K562 (cell line): ENCODE data around the gene GAB2. TPM values are rescaled to one million over a fixed set of nuclear protein-coding genes. Genes with fewer than 3 reads are reported as not detected.
A peak's percentile ranks its signal among the peaks of the same experiment; 100 is the strongest.

Experiments used
- AFF1 ChIP-seq, 2 experiments: fragments of 450-650 bp; IDR thresholded peaks; 2 replicates each; pipeline ENCODE4 v1.6.1; 2018; ENCODE audit warnings: mild to moderate bottlenecking in 2 of 2, low read depth in 1 of 2; ENCODE audit not compliant: partially characterized antibody in 2 of 2
- BCL6 ChIP-seq: fragments of 250-450 bp; sonication (Bioruptor Pico); IDR thresholded peaks from 2 replicates; pipeline ENCODE4 v1.4.0; 2020
- BDP1 ChIP-seq: IDR thresholded peaks from 3 replicates; pipeline ENCODE4 v1.6.1; 2011; ENCODE audit not compliant: insufficient read length, insufficient read depth
- BRD9 ChIP-seq: fragments of 450-650 bp; IDR thresholded peaks from 2 replicates; pipeline ENCODE4 v1.6.1; 2018; ENCODE audit warnings: low read depth; ENCODE audit not compliant: partially characterized antibody
- C11orf30 ChIP-seq: fragments of 450-650 bp; IDR thresholded peaks from 2 replicates; pipeline ENCODE4 v1.6.1; 2016; ENCODE audit warnings: low read depth, mild to moderate bottlenecking
- GABPA ChIP-seq: fragments of 200-800 bp; sonication (Bioruptor generic); conservative IDR thresholded peaks from 2 replicates; pipeline ENCODE4 v1.6.1; 2016; ENCODE audit warnings: low read depth, missing genetic modification characterization, missing compliant biosample characterization
- GATA2 ChIP-seq: sonication (generic); formaldehyde crosslinking; IDR thresholded peaks from 2 replicates; pipeline ENCODE4 v1.4.0; 2020; ENCODE audit warnings: mild to moderate bottlenecking, missing genetic modification reagents
- HES1 ChIP-seq: fragments of 450-650 bp; IDR thresholded peaks from 2 replicates; pipeline ENCODE4 v1.6.1; 2016; ENCODE audit warnings: low read depth, mild to moderate bottlenecking, moderate library complexity
- L3MBTL2 ChIP-seq: fragments of 450-650 bp; IDR thresholded peaks from 2 replicates; pipeline ENCODE4 v1.6.1; 2016; ENCODE audit warnings: mild to moderate bottlenecking, moderate library complexity
- LEF1 ChIP-seq: fragments of 450-650 bp; IDR thresholded peaks from 2 replicates; pipeline ENCODE4 v1.6.1; 2016; ENCODE audit warnings: mild to moderate bottlenecking
- MEIS2 ChIP-seq: fragments of 450-650 bp; IDR thresholded peaks from 2 replicates; pipeline ENCODE4 v1.6.1; 2014; ENCODE audit warnings: mild to moderate bottlenecking; ENCODE audit not compliant: partially characterized antibody
- RCOR1 ChIP-seq, 2 experiments: IDR thresholded peaks; 2 replicates each; pipeline ENCODE4 v1.6.1; 2012; ENCODE audit warnings: low read depth in 2 of 2, low read length in 2 of 2, borderline replicate concordance in 1 of 2, improper control_type of control experiment in 1 of 2
- SMARCA4 ChIP-seq: fragments of 450-650 bp; IDR thresholded peaks from 2 replicates; pipeline ENCODE4 v1.6.1; 2016
- SMC3 ChIP-seq: conservative IDR thresholded peaks from 2 replicates; pipeline ENCODE4 v1.6.1; 2011; ENCODE audit warnings: low read depth, low read length, improper control_type of control experiment; ENCODE audit not compliant: insufficient read depth
- TCF7 ChIP-seq: sonication (generic); IDR thresholded peaks from 2 replicates; pipeline ENCODE4 v1.6.1; 2016; ENCODE audit warnings: antibody characterized with exemption, borderline replicate concordance
- ZBTB9 ChIP-seq: fragments of 450-650 bp; formaldehyde crosslinking; IDR thresholded peaks from 2 replicates; pipeline ENCODE4 v1.4.0; 2020; ENCODE audit warnings: mild to moderate bottlenecking, moderate library complexity
- ZNF395 ChIP-seq: fragments of 200-800 bp; sonication (Bioruptor generic); IDR thresholded peaks from 2 replicates; pipeline ENCODE4 v1.6.1; 2017; ENCODE audit warnings: missing genetic modification characterization, missing compliant biosample characterization
- ZNF551 ChIP-seq: fragments of 250-450 bp; sonication (Bioruptor Pico); IDR thresholded peaks from 2 replicates; pipeline ENCODE4 v1.5.0; 2021; ENCODE audit warnings: mild to moderate bottlenecking, moderate library complexity
- polyA plus RNA-seq, 8 experiments: library from polyadenylated mRNA; depleted of rRNA in 4 of 8; stranded (reverse) in 5 of 8; unstranded in 3 of 8; fragments of >200 nt; fragmentation: Nextera tagmentation in 2 of 8; fragmentation: Illumina TruSeq in 1 of 8; extraction: Ambion mirVana in 2 of 8; extraction: Trizol in 1 of 8; gene quantifications; 2 replicates each; pipeline versions ENCODE4 v1.2.1 to v1.2.3, GENCODE V29; 2011 to 2014; ENCODE audit warnings: inconsistent platforms in 1 of 8, missing spikeins in 1 of 8
- total RNA-seq, 7 experiments: library from RNA; depleted of rRNA in 6 of 7; stranded (reverse); fragments of >200 nt in 6 of 7; fragmentation: Illumina TruSeq in 2 of 7; extraction: Trizol in 2 of 7; gene quantifications; 2 replicates each; pipeline versions ENCODE4 v1.2.1 to v1.2.3, GENCODE V29; 2011 to 2021; ENCODE audit warnings: low replicate concordance in 1 of 7

GAB2 gene
- total and polyA plus RNA-seq, 9 of the 15 experiments (the other 6 are each of a cell fraction or from before 2014, with no cell fraction given): 2.3 to 35.2 (median 16.1) TPM

GRCh38 chr11:78325274-78325781 is 92.3 kb downstream of the GAB2 start (continued):
- TF ChIP-seq HES1 (0 out of 2 replicates have a peak, but pooled peaks have one; percentile 26), RCOR1 (IDR thresholded peaks at IDR 0.05; ENCODE audit: borderline replicate concordance in 1 of 2, low read depth in 2 of 2, low read length in 2 of 2) (peak in 1 of 2 experiments; percentile 82; a peak in 2 of 4 replicates), MEIS2 (peak; percentile 76), ZBTB9 (CRISPR knock-in tag) (peak; percentile 77; the same call in 1 of the 2 replicates), GATA2 (CRISPR knock-in tag) (0 out of 2 replicates have a peak, but pooled peaks have one; percentile 13), GABPA (tag) (peak; percentile 17; the same call in 1 of the 2 replicates), ZNF395 (peak; percentile 25; the same call in 1 of the 2 replicates), TCF7 (no peak), ZNF551 (CRISPR knock-in tag) (no peak), C11orf30 (peak; percentile 65), SMARCA4 (peak; percentile 63; the same call in 1 of the 2 replicates), SMC3 (no peak), BRD9 (peak; percentile 60), BDP1 (no peak), L3MBTL2 (peak; percentile 40; the same call in 1 of the 2 replicates), BCL6 (no peak), AFF1 (IDR thresholded peaks at IDR 0.05; ENCODE audit: low read depth in 1 of 2, partially characterized antibody in 2 of 2) (peak in 1 of 2 experiments; percentile 51), LEF1 (peak; percentile 69)
